OCI-LY3 (cell line): Measurements from ENCODE around the gene DNAAF5.

Source experiments
- H2AFZ ChIP-seq: fragments of 200-600, 300-600 bp; shearing (Covaris generic); 2 replicates; pipeline ENCODE4 v1.6.0; 2014; ENCODE audit warnings: antibody characterized with exemption, low read depth, low read length
- H3K27ac ChIP-seq: fragments of 200-600, 300-600 bp; sonication (generic); 2 replicates; pipeline ENCODE4 v1.5.1; 2014; ENCODE audit warnings: mild to moderate bottlenecking, low read length, moderate library complexity, mixed read lengths
- H3K27me3 ChIP-seq: fragments of 200-600, 300-600 bp; sonication (generic); 2 replicates; pipeline ENCODE4 v1.6.1; 2014; ENCODE audit warnings: low read depth, low read length, mixed read lengths
- H3K36me3 ChIP-seq: fragments of 200-600, 300-600 bp; sonication (generic); replicated peaks from 2 replicates; pipeline ENCODE3; 2014; ENCODE audit warnings: low read depth, low read length, mixed read lengths
- H3K4me1 ChIP-seq: fragments of 300-600, 200-600 bp; sonication (generic); 2 replicates; pipeline ENCODE4 v1.6.1; 2014; ENCODE audit warnings: low read length, mixed read lengths
- H3K4me2 ChIP-seq: fragments of 200-600, 300-600 bp; sonication (generic); 2 replicates; pipeline ENCODE4 v1.6.1; 2014; ENCODE audit warnings: low read length, mixed read lengths
- H3K4me3 ChIP-seq: fragments of 300-600, 200-600 bp; sonication (generic); 2 replicates; pipeline ENCODE4 v1.5.1; 2014; ENCODE audit warnings: antibody characterized with exemption, mild to moderate bottlenecking, low read length, moderate library complexity
- H3K79me2 ChIP-seq: fragments of 300-600, 200-600 bp; shearing (Covaris generic); 2 replicates; pipeline ENCODE4 v1.6.1; 2014; ENCODE audit warnings: mild to moderate bottlenecking, low read length, mixed read lengths
- H3K9ac ChIP-seq: fragments of 300-600, 200-600 bp; shearing (Covaris generic); 2 replicates; pipeline ENCODE4 v1.6.0; 2014; ENCODE audit warnings: mild to moderate bottlenecking, low read length, moderate library complexity
- H3K9me3 ChIP-seq: fragments of 200-600, 300-600 bp; shearing (Covaris generic); 2 replicates; pipeline ENCODE4 v1.6.1; 2014; ENCODE audit warnings: low read length, mixed read lengths; ENCODE audit not compliant: insufficient read depth
- H4K20me1 ChIP-seq: fragments of 200-600, 300-600 bp; sonication (generic); 2 replicates; pipeline ENCODE4 v1.6.1; 2016; ENCODE audit warnings: low read length, mixed read lengths; ENCODE audit not compliant: insufficient read depth
- EZH2phosphoT487 ChIP-seq: fragments of 200-600 bp; shearing (Covaris generic); IDR thresholded peaks from 2 replicates; pipeline ENCODE4 v1.6.1; 2018; ENCODE audit warnings: antibody characterized with exemption, mixed run types, low read depth
- TF ChIP-seq, protein P1 (sequence below): fragments of 200-600, 300-600 bp; sonication (generic); IDR thresholded peaks from 2 replicates; pipeline ENCODE4 v1.5.1; 2014; ENCODE audit warnings: antibody characterized with exemption, low read length, low read depth

The DNAAF5 gene

DNA sequence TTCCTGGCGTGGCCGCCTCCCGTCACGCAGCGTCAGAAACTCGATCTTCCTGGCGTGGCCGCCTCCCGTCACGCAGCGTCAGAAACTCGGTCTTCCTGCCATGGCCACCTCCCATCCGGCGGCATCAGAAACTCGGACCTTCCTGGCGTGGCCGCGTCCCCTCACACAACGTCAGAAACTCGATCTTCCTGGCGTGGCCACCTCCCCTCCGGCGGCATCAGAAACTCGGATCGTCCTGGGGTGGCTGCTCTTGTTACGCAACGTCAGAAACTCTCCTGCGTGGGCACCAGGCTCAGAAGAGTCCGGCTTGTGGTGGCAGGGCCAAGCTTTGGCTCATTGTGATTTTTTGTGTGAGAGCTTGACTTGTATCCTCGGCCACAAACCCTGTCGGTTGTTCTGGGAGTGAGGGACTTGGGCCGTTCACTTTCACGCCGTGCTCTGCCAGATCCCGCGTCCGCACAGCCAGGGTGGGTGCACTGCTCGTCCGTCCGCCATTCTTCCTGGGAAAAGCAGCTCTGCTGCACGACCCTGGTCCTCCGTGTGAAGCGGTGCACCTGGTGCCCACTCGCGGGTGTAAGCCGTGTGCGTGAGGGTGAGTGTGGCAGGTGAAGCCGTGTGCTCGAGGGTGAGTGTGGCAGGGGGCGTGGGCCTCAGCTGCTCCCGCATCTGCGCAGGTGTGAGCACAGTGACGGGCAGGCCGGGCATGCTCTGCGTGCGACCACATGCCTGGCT lies 56.4 kb downstream of the DNAAF5 start:
- H3K79me2 ChIP-seq, result no peaks in the 10 kb centered on the region
- H3K9ac ChIP-seq, result no peak overlapping the region
- no peaks in the 10 kb centered on the region for H3K9me3 ChIP-seq
- H2AFZ ChIP-seq, result no peak overlapping the region
- no peaks in the 10 kb centered on the region for H4K20me1 ChIP-seq
- no peaks in the 10 kb centered on the region for H3K4me1 ChIP-seq
- no peaks in the 10 kb centered on the region for H3K27me3 ChIP-seq
- H3K27ac ChIP-seq, result no peak overlapping the region
- H3K4me3 ChIP-seq, result no peak overlapping the region
- H3K36me3 ChIP-seq, result peaks cover 2% of the 10 kb centered on the region
- H3K4me2 ChIP-seq, result no peak overlapping the region
- TF ChIP-seq EZH2phosphoT487, result no peak
- TF ChIP-seq, protein P1, sequence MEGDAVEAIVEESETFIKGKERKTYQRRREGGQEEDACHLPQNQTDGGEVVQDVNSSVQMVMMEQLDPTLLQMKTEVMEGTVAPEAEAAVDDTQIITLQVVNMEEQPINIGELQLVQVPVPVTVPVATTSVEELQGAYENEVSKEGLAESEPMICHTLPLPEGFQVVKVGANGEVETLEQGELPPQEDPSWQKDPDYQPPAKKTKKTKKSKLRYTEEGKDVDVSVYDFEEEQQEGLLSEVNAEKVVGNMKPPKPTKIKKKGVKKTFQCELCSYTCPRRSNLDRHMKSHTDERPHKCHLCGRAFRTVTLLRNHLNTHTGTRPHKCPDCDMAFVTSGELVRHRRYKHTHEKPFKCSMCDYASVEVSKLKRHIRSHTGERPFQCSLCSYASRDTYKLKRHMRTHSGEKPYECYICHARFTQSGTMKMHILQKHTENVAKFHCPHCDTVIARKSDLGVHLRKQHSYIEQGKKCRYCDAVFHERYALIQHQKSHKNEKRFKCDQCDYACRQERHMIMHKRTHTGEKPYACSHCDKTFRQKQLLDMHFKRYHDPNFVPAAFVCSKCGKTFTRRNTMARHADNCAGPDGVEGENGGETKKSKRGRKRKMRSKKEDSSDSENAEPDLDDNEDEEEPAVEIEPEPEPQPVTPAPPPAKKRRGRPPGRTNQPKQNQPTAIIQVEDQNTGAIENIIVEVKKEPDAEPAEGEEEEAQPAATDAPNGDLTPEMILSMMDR, result no peak

DNA sequence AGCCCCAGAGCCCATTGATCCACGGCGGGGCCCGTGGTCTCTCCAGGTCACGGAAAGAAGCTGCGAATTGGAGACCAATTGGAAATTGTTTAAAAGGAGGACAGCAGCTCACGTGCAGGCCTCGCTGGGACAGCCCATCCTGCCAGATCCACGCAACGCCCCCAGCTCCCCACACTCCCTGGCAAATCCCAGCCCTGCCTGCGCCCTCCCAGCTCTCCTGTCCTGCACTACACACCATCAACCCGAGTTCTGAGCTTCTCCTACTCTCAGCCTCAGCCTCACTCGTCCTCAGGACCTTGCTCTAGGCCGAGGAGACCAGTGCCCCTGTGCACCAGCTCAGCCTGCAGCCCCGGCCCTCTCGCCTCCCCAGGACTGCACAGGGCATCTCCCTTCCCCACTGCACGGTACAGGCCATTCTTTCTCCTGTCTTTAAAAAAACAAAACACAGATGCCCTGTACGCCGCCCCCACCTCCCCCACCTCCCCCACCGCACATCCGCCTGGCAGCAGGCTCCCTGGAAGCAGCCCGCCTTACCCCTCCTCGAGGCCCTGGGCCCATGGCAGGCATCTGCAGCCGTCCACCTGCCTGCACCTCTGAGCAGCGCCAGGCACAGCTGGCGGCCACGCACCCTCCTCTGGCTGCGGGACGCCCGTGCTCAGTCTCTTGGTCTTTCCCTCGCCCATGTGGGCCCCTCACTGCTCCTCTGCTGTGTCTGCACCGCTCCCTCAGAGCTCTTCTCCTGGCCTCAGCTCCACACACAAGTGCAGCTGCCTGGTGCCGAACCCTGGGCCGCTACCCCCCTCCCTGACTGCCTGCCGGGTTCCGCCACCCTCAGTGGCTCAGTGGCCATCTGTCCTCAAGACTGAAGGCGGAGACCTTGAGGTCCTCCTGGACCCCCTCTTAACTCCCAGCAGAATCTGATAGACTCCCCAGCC lies 57.3 kb downstream of the DNAAF5 start:
- Histone ChIP-seq H3K27ac (no peak overlapping the region), H3K4me2 (no peak overlapping the region), H3K27me3 (no peaks in the 10 kb centered on the region), H3K79me2 (no peaks in the 10 kb centered on the region), H3K36me3 (peaks cover 11% of the 10 kb centered on the region), H2AFZ (no peak overlapping the region), H4K20me1 (no peaks in the 10 kb centered on the region), H3K4me3 (no peak overlapping the region), H3K9ac (no peak overlapping the region), H3K4me1 (no peaks in the 10 kb centered on the region), H3K9me3 (no peaks in the 10 kb centered on the region)
- TF ChIP-seq, protein P1, result no peak
- TF ChIP-seq EZH2phosphoT487, result no peak

DNA sequence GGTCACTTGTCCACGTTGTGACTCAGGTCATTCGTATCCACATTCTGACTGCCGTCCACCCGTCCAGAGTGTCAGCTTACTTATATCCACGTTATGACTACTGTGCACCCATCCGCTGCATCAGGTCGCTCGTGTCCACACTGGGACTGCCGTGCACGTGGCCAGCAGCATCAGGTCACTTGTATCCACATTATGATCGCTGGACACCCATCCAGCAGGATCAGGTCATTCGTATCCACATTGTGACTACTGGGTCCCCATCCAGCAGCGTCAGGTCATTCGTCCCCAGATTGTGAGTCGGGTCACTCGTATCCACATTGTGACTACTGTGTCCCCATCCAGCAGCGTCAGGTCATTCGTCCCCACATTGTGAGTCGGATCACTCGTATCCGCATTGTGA lies 58.5 kb downstream of the DNAAF5 start:
- Histone ChIP-seq H3K9ac (no peak overlapping the region), H3K9me3 (no peaks in the 10 kb centered on the region), H3K36me3 (peaks cover 11% of the 10 kb centered on the region), H3K27ac (no peak overlapping the region), H3K27me3 (no peaks in the 10 kb centered on the region), H4K20me1 (no peaks in the 10 kb centered on the region), H3K4me2 (no peak overlapping the region), H3K4me1 (no peaks in the 10 kb centered on the region), H3K4me3 (no peak overlapping the region), H3K79me2 (no peaks in the 10 kb centered on the region), H2AFZ (no peak overlapping the region)
- TF ChIP-seq EZH2phosphoT487, result no peak
- TF ChIP-seq, protein P1, result no peak

DNA sequence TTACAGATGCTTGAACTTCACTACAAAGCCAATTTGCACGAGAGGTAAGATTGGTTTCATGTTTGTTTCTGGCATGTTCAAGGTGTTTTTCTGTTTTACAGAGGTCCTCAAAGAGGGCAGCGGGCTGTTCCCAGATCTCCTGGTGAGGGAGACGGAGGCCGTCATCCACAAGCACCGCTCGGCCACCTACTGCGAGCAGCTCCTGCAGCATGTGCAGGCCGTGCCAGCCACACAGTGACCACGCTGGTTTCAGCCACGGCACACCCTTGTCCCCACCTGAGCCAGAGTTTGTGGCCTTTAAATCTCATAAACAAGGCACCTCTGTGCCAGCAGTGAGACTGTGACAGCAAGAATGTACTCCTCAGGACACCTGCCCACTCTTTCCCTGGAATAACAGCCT lies 58.9 kb downstream of the DNAAF5 start:
- no peaks in the 10 kb centered on the region for H4K20me1 ChIP-seq
- no peaks in the 10 kb centered on the region for H3K79me2 ChIP-seq

More for the DNA sequence above, 58.9 kb downstream of the DNAAF5 start:
- Histone ChIP-seq H3K36me3 (peaks cover 11% of the 10 kb centered on the region), H3K9ac (no peak overlapping the region), H2AFZ (no peak overlapping the region), H3K4me1 (no peaks in the 10 kb centered on the region), H3K27me3 (no peaks in the 10 kb centered on the region), H3K4me2 (no peak overlapping the region), H3K9me3 (no peaks in the 10 kb centered on the region), H3K4me3 (no peak overlapping the region), H3K27ac (no peak overlapping the region)
- TF ChIP-seq, protein P1, result no peak
- TF ChIP-seq EZH2phosphoT487, result no peak
